ENCODE measurements around the gene ISY1. TPM values are rescaled to one million over a fixed set of nuclear protein-coding genes. Genes with fewer than 3 reads are reported as not detected.
"Not testable (repeated sequence)": the region's sequence is repeated elsewhere in the genome, so short reads cannot be mapped to it uniquely, and the experiment has no call there.

Gene ISY1
- total RNA-seq, 2 experiments from 2014 or later = 66.7 to 68.5 TPM

GRCh38 chr3:129117134-129117533, 43.7 kb downstream of the ISY1 start:
- Mint-ChIP-seq H3K27ac (peak overlapping the region; percentile 90), H3K27me3 (no peaks in the 10 kb centered on the region), H3K4me1 (ENCODE audit: low read depth) (peaks cover 58% of the 10 kb centered on the region), H3K36me3 (ENCODE audit: low read depth) (peaks cover 64% of the 10 kb centered on the region), H3K9me3 (no peaks in the 10 kb centered on the region), H3K4me3 (peak overlapping the region; percentile 88)
- POLR2A ChIA-PET = interaction anchor here (0.6 to 8.1 kb wide), 6 partner anchors 10 to 122 kb away, joined by 3 to 163 read pairs (median 22); partner anchors contain the start of gene CNBP
- ATAC-seq (no peak), DNase-seq (no peak)
- CTCF ChIA-PET = interaction anchor here (1.6 to 6.4 kb wide), 5 partner anchors 11 to 147 kb away, joined by 4 to 44 read pairs (median 16); no protein-coding TSS in a partner anchor
- intact Hi-C loops (cut with micrococcal nuclease) = loop anchor here (5.0 to 10.0 kb wide), 2 partner anchors 62 to 130 kb away; partner anchors contain the start of gene COPG1
- TF ChIP-seq CTCF (IDR thresholded peaks at IDR 0.05) = no peak

- peak overlapping the region; percentile 90 for H3K27ac Mint-ChIP-seq
- H3K4me1 Mint-ChIP-seq (ENCODE audit: low read depth) = peaks cover 59% of the 10 kb centered on the region
- DNase-seq = peak; percentile 66
- peaks cover 64% of the 10 kb centered on the region for H3K36me3 Mint-ChIP-seq (ENCODE audit: low read depth)
- intact Hi-C loops (cut with micrococcal nuclease) = loop anchor here (5.0 to 10.0 kb wide), 2 partner anchors 62 to 131 kb away; partner anchors contain the start of gene COPG1
- H3K27me3 Mint-ChIP-seq = no peaks in the 10 kb centered on the region
- H3K4me3 Mint-ChIP-seq = peak overlapping the region; percentile 70
- no peak for TF ChIP-seq CTCF (IDR thresholded peaks at IDR 0.05)
- POLR2A ChIA-PET = interaction anchor here (0.8 to 8.1 kb wide), 3 partner anchors 10 to 66 kb away, joined by 4 to 163 read pairs (median 4); no protein-coding TSS in a partner anchor
- H3K9me3 Mint-ChIP-seq = no peaks in the 10 kb centered on the region
- ATAC-seq = no peak
- CTCF ChIA-PET = interaction anchor here (0.8 to 5.0 kb wide), 7 partner anchors 10 to 146 kb away, joined by 3 to 27 read pairs (median 5); no protein-coding TSS in a partner anchor
Observed at GRCh38 chr3:129116482-129116946, 44.3 kb downstream of the ISY1 start.

GRCh38 chr3:129114455-129114854, 46.4 kb downstream of the ISY1 start:
- H3K36me3 Mint-ChIP-seq (ENCODE audit: low read depth) = peaks cover 72% of the 10 kb centered on the region
- no peaks in the 10 kb centered on the region for H3K27me3 Mint-ChIP-seq
- DNase-seq (no peak), ATAC-seq (no peak)
- H3K4me3 Mint-ChIP-seq = no peak overlapping the region
- H3K9me3 Mint-ChIP-seq = no peaks in the 10 kb centered on the region
- no peak for TF ChIP-seq CTCF (IDR thresholded peaks at IDR 0.05)
- peaks cover 75% of the 10 kb centered on the region for H3K4me1 Mint-ChIP-seq (ENCODE audit: low read depth)
- ChIA-PET POLR2A (interaction anchor here (0.5 to 1.4 kb wide), 6 partner anchors 29 to 316 kb away, joined by 3 to 6 read pairs (median 3); partner anchors contain the start of gene HMCES), CTCF (interaction anchor here (0.7 kb wide), 1 partner anchor 61 kb away, joined by 4 read pairs; no protein-coding TSS in a partner anchor)
- peak overlapping the region; percentile 95 for H3K27ac Mint-ChIP-seq
- intact Hi-C loops (cut with micrococcal nuclease) = loop anchor here (10.0 kb wide), 1 partner anchor 60 kb away; no protein-coding TSS in a partner anchor

GRCh38 chr3:129112308-129113052, 48.4 kb downstream of the ISY1 start:
- CTCF ChIA-PET = interaction anchor here (0.8 to 1.5 kb wide), 2 partner anchors 50 to 59 kb away, joined by 4 to 5 read pairs; no protein-coding TSS in a partner anchor
- H3K4me1 Mint-ChIP-seq (ENCODE audit: low read depth) = peaks cover 78% of the 10 kb centered on the region

GRCh38 chr3:129111076-129111780, 49.6 kb downstream of the ISY1 start:
- H3K4me3 Mint-ChIP-seq, H3K27me3 Mint-ChIP-seq, CTCF ChIA-PET, ATAC-seq, H3K9me3 Mint-ChIP-seq, DNase-seq: not testable (repeated sequence)
- peaks cover 79% of the 10 kb centered on the region for H3K4me1 Mint-ChIP-seq (ENCODE audit: low read depth)
- intact Hi-C loops (cut with micrococcal nuclease) = loop anchor here (10.0 kb wide), 1 partner anchor 56 kb away; no protein-coding TSS in a partner anchor
- H3K36me3 Mint-ChIP-seq (ENCODE audit: low read depth) = peaks cover 60% of the 10 kb centered on the region
- POLR2A ChIA-PET = interaction anchor here (0.6 to 15.3 kb wide), 4 partner anchors 7 to 132 kb away, joined by 3 to 163 read pairs (median 8); partner anchors contain the start of gene RAB43
- peak overlapping the region; percentile 97 for H3K27ac Mint-ChIP-seq

More at GRCh38 chr3:129112308-129113052, 48.4 kb downstream of the ISY1 start:
- POLR2A ChIA-PET = interaction anchor here (0.7 to 15.3 kb wide), 8 partner anchors 8 to 204 kb away, joined by 3 to 163 read pairs (median 4); partner anchors contain the start of gene RAB43
- Mint-ChIP-seq H3K36me3 (ENCODE audit: low read depth) (peaks cover 67% of the 10 kb centered on the region), H3K4me3 (peak overlapping the region; percentile 69), H3K27me3 (no peaks in the 10 kb centered on the region), H3K27ac (peak overlapping the region; percentile 97), H3K9me3 (no peaks in the 10 kb centered on the region)
- TF ChIP-seq CTCF (IDR thresholded peaks at IDR 0.05) = no peak
- ATAC-seq = peak; percentile 85
- intact Hi-C loops (cut with micrococcal nuclease) = loop anchor here (10.0 kb wide), 1 partner anchor 58 kb away; no protein-coding TSS in a partner anchor
- DNase-seq = peak; percentile 86

Measured in activated CD8-positive, alpha-beta T cell treated with anti-CD3 and anti-CD28 coated beads for 36 hours (primary cell).